GM13977 (cell line): ENCODE measurements around the gene ANKS1A.

Experiments used
- DNase-seq: peaks from one replicate; pipeline ENCODE4 v3.0.0; 2012; ENCODE audit warnings: low spot score
- in situ Hi-C: fragments of 300-500 bp; cut with MboI; formaldehyde crosslinking; loops from one replicate; pipeline ENCODE4 v1.12.0; 2022; ENCODE audit warnings: low sequenced_read_pairs, low pct_unique_long_range_greater_than_20kb, mixed read lengths, inconsistent platforms; ENCODE audit not compliant: unreplicated experiment
- TF ChIP-seq, protein P1 (sequence below): IDR thresholded peaks from 2 replicates; pipeline ENCODE4 v1.5.1; 2012; ENCODE audit warnings: mild to moderate bottlenecking, control low read depth; ENCODE audit not compliant: insufficient read depth; ENCODE audit errors: extremely low read depth, missing control alignments

ANKS1A gene

DNA sequence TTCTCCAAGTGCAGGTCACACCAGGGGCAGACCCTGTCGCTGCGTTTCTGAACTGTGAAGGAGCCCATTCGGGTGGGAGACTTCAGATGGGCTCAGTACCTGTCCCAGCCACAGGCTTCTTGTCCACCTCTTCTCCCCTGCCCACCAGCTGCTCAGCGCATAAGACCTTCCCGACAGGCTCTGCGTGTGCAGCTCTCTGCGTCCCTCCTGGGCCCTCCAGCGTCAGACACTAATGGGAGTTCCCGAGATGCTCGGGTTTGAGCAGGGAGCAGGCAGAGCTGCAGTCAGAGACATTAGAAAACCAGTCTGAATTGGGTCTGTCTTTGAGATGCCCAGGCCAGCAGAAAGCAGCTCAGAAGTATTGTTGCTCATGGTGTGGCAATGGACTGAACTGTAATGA is 201.7 kb downstream of the ANKS1A start:
- no peak for DNase-seq
- in situ Hi-C loops, result no loop called here
- TF ChIP-seq, protein P1, sequence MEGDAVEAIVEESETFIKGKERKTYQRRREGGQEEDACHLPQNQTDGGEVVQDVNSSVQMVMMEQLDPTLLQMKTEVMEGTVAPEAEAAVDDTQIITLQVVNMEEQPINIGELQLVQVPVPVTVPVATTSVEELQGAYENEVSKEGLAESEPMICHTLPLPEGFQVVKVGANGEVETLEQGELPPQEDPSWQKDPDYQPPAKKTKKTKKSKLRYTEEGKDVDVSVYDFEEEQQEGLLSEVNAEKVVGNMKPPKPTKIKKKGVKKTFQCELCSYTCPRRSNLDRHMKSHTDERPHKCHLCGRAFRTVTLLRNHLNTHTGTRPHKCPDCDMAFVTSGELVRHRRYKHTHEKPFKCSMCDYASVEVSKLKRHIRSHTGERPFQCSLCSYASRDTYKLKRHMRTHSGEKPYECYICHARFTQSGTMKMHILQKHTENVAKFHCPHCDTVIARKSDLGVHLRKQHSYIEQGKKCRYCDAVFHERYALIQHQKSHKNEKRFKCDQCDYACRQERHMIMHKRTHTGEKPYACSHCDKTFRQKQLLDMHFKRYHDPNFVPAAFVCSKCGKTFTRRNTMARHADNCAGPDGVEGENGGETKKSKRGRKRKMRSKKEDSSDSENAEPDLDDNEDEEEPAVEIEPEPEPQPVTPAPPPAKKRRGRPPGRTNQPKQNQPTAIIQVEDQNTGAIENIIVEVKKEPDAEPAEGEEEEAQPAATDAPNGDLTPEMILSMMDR, result no peak

DNA sequence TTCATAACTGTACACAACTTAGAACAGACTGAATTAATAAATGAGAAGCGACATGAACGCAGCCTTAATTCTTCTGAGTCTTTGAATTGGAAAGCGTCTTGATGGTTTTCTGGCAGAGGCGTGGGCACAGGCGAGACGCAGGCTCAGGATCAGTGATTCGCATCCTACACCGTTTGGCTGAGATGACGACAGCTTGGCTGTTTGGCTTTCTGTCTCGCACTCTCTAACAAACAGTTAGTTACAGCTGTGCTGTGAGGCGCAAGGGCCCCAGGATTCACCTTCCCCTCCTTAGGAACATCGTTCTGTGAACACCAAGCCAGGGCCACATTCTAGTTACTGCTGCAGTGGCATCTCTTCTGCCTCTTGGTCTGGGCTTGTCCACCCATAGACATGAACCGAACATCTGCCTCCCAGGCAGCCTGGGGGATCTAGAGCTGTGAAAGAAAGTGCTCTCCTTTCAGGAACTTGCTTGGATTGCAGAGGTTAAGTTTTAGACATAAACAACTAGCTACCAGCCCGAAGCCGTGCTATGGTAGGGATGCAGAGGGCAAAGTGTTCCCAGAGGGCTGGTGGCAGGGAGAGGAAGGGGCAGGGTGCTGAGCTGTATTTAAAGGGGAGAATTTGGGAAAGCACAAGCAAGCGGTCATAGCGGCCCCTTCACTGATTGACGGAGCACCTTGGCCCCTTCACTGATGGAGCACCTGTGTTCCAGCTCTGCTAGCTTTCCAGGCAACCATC is 202.5 kb downstream of the ANKS1A start:
- TF ChIP-seq, protein P1, result no peak
- in situ Hi-C loops, result no loop called here
- no peak for DNase-seq

DNA sequence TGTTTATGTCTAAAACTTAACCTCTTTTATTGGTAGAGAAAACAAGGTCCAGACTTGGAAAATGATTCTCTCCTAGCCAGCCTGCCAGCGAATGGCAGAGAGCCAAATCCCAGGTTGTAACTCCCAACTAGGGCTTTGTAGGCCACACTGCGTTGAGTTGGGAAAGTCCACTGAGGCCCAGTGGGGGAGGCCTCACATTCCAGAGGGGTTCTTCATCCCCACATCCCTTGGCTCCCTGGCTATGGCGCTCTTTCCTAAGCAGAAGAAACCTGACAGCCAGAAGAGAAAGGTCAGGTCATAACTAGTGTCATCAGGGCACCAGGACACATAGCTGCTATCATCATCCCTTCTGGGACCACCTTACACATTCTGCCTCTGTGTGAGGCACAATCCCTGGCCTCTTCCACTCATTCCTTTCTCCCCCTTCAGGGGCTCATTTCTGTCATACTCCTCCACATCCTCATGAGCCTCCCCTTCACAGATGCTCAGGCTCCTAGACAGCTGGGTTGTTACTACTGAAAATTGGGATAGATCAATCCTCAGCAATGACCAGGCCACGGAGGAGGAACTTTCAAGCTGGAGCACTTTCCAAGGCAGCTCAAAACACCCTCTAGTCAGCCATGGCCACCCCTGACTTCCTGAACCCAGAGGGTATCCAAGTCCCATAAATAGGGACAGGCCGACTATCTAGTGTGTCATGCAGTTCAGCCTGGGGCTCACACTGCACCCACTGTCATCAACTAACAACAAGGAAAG is 203.5 kb downstream of the ANKS1A start:
- no peak for DNase-seq
- TF ChIP-seq, protein P1, result no peak
- in situ Hi-C loops, result no loop called here

DNA sequence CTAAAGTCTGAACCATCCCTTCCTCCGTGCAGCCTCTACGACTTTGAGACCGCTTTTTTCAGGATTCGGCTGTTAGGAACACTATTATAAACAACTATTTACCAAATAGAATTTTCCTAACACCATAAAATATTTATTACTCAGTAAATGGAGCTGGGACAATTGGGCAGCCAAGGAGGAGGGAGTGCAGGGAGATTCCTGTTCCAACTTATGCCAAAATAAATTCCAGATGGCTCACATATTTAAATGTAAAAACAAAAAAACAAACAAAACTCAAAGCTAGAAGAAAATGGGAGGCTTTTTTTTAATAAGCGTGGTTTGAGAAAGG is 204.0 kb downstream of the ANKS1A start:
- TF ChIP-seq, protein P1, result no peak
- in situ Hi-C loops, result no loop called here
- DNase-seq, result no peak

DNA sequence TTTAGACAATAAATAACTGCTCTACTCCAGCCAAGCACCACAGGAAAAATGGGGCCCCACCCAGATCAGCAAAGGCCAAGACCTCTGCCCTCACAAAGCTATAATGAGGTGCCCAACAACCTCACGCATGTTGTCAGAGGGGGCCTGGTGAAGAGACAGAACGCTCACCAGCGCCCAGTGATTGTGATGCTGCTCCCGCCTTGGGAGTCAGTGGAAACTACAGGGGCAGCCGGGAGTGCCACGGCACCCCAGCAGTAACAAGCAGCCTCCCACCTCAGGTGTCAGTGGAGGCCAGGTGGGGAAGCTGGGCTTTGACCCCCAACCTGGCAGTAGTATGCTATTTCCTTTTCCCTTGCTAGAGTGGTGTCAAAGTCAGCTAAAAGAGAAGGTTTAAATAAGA is 204.7 kb downstream of the ANKS1A start:
- in situ Hi-C loops, result no loop called here
- DNase-seq, result no peak
- TF ChIP-seq, protein P1, result no peak

DNA sequence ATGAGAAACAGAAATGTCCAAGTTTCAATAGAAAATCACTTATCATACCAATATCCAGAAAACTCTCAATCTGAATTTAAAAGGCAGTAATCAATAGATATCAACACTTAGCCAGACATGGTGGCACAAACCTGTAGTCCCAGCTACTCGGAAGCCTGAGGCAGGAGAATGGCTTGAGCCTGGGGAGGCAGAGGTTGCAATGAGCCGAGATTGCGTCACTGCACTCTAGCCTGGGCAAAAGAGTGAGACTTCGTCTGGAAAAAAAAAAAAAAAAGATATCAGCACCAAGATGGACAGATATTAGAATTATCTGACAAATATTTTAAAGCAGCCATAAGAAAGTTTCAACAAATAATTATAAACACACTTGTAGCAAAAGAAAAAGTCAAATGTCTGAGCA is 205.1 kb downstream of the ANKS1A start:
- no peak for DNase-seq
- TF ChIP-seq, protein P1, result no peak
- in situ Hi-C loops, result no loop called here
